OCI-LY7 (cell line): Measurements from ENCODE around the gene RPLP2. TPM values are rescaled to one million over a fixed set of nuclear protein-coding genes. Genes with fewer than 3 reads are reported as not detected.

Experiments
- BruUV-seq: library from RNA; stranded (reverse); fragments of 400-500 nt; replicated peaks from 2 replicates; lab custom pipeline; 2021; lab: Mats Ljungman, UMichigan
- CTCF ChIA-PET: fragments of 300-600 bp; sonication (Branson Sonifier 250); formaldehyde crosslinking; loops from one replicate; lab custom pipeline; 2022; ENCODE audit warnings: antibody characterized with exemption; ENCODE audit not compliant: unreplicated experiment; lab: Charles Lee
- POLR2A ChIA-PET: fragments of 300-600 bp; sonication (Branson Sonifier 250); formaldehyde crosslinking; loops from one replicate; lab custom pipeline; 2022; ENCODE audit warnings: antibody characterized with exemption; lab: Charles Lee
- DNase-seq: peaks from one replicate; pipeline ENCODE4 v3.0.0-alpha.2; 2015; ENCODE audit warnings: low spot score
- H2AFZ ChIP-seq: fragments of 200-600 bp; sonication (generic), shearing (Covaris generic); 2 replicates; pipeline ENCODE4 v1.6.1; 2014; ENCODE audit warnings: mild to moderate bottlenecking, antibody characterized with exemption, low read length, moderate library complexity
- H3K27ac ChIP-seq: fragments of 200-600 bp; sonication (generic); 2 replicates; pipeline ENCODE4 v1.5.1; 2014; ENCODE audit warnings: mixed run types, low read depth, mild to moderate bottlenecking, moderate library complexity, low read length, inconsistent platforms; ENCODE audit not compliant: poor library complexity, severe bottlenecking
- H3K36me3 ChIP-seq: fragments of 200-600 bp; sonication (generic); 2 replicates; pipeline ENCODE4 v1.6.1; 2014; ENCODE audit warnings: mild to moderate bottlenecking, antibody characterized with exemption, low read length, moderate library complexity, mixed read lengths; ENCODE audit not compliant: insufficient read depth
- H3K4me1 ChIP-seq: fragments of 200-600 bp; sonication (generic); 2 replicates; pipeline ENCODE4 v1.5.1; 2014; ENCODE audit warnings: mild to moderate bottlenecking, low read length; ENCODE audit not compliant: insufficient read depth, poor library complexity, severe bottlenecking
- H3K4me2 ChIP-seq: fragments of 200-600 bp; sonication (generic); 2 replicates; pipeline ENCODE4 v1.6.1; 2014; ENCODE audit warnings: mild to moderate bottlenecking, low read length
- H3K4me3 ChIP-seq: fragments of 200-600 bp; sonication (generic); 2 replicates; pipeline ENCODE4 v1.5.1; 2014; ENCODE audit warnings: mild to moderate bottlenecking, low read depth, low read length; ENCODE audit not compliant: poor library complexity, severe bottlenecking
- H3K79me2 ChIP-seq: fragments of 200-600 bp; sonication (generic); 2 replicates; pipeline ENCODE4 v1.6.1; 2016; ENCODE audit warnings: low read depth, mild to moderate bottlenecking, low read length, moderate library complexity, mixed read lengths; ENCODE audit not compliant: insufficient read depth
- H3K9me2 ChIP-seq: fragments of 200-600 bp; sonication (generic); 2 replicates; pipeline ENCODE4 v1.6.1; 2016; ENCODE audit warnings: mild to moderate bottlenecking, low read length, mixed read lengths; ENCODE audit not compliant: insufficient read depth
- H3K9me3 ChIP-seq: fragments of 200-600 bp; sonication (generic); 2 replicates; pipeline ENCODE4 v1.6.1; 2014; ENCODE audit warnings: mild to moderate bottlenecking, mixed run types, low read length, mixed read lengths
- H4K20me1 ChIP-seq: fragments of 200-600 bp; sonication (generic); 2 replicates; pipeline ENCODE4 v1.6.1; 2014; ENCODE audit warnings: mild to moderate bottlenecking, antibody characterized with exemption, low read length, moderate library complexity, mixed read lengths; ENCODE audit not compliant: insufficient read depth
- CTCF ChIP-seq: fragments of 200-600 bp; sonication (generic); conservative IDR thresholded peaks from 2 replicates; pipeline ENCODE4 v1.5.1; 2014; ENCODE audit warnings: mild to moderate bottlenecking, antibody characterized with exemption, low read length, moderate library complexity, mixed read lengths
- EZH2phosphoT487 ChIP-seq: fragments of 200-600 bp; sonication (generic); IDR thresholded peaks from 2 replicates; pipeline ENCODE4 v1.6.1; 2018; ENCODE audit warnings: low read depth, borderline replicate concordance, mild to moderate bottlenecking, mixed run types, antibody characterized with exemption, low read length, moderate library complexity, mixed read lengths
- intact Hi-C: fragments of 100-400 bp; cut with micrococcal nuclease; formaldehyde crosslinking; loops from one replicate; pipeline ENCODE4 v1.10.0; 2022; ENCODE audit not compliant: unreplicated experiment
- total RNA-seq, 2 experiments: library from RNA; depleted of rRNA in 1 of 2; stranded (reverse); fragments of >200 nt in 1 of 2; shearing (Covaris generic) in 1 of 2; gene quantifications; 2 replicates each; pipeline ENCODE4 v1.2.3, GENCODE V29; 2014 to 2022

The RPLP2 gene
- total RNA-seq, 2 experiments from 2014 or later = 1,564 to 3,147 TPM

GRCh38 chr11:830295-831117 is 20.7 kb downstream of the RPLP2 start:
- no peaks in the 10 kb centered on the region for H3K9me2 ChIP-seq
- H3K4me3 ChIP-seq = no peak overlapping the region
- intact Hi-C loops = no loop called here
- CTCF ChIA-PET = no interaction called here
- peak; percentile 48 for DNase-seq
- peaks cover 36% of the 10 kb centered on the region for H3K4me1 ChIP-seq
- H3K36me3 ChIP-seq = no peaks in the 10 kb centered on the region
- BruUV-seq = no TSS peak
- no peak overlapping the region for H2AFZ ChIP-seq
- H3K9me3 ChIP-seq = no peaks in the 10 kb centered on the region
- no peaks in the 10 kb centered on the region for H4K20me1 ChIP-seq
- peak overlapping the region; percentile 68 for H3K4me2 ChIP-seq
- POLR2A ChIA-PET = interaction anchor here (0.9 to 1.0 kb wide), 2 partner anchors 11 to 13 kb away, joined by 3 to 4 read pairs; no protein-coding TSS in a partner anchor
- no peak overlapping the region for H3K27ac ChIP-seq
- no peaks in the 10 kb centered on the region for H3K79me2 ChIP-seq
- TF ChIP-seq EZH2phosphoT487 = 0 out of 2 replicates have a peak, but pooled peaks have one; percentile 34
- TF ChIP-seq CTCF = no peak

- DNase-seq = no peak
- no TSS peak for BruUV-seq
- Histone ChIP-seq H3K9me3 (no peaks in the 10 kb centered on the region), H3K4me3 (no peak overlapping the region), H2AFZ (no peak overlapping the region), H3K27ac (no peak overlapping the region), H3K9me2 (no peaks in the 10 kb centered on the region), H3K79me2 (no peaks in the 10 kb centered on the region), H3K4me1 (peaks cover 36% of the 10 kb centered on the region), H3K36me3 (no peaks in the 10 kb centered on the region), H3K4me2 (no peak overlapping the region), H4K20me1 (no peaks in the 10 kb centered on the region)
- TF ChIP-seq EZH2phosphoT487 (no peak), CTCF (no peak)
- intact Hi-C loops = no loop called here
- ChIA-PET POLR2A (interaction anchor here (0.9 kb wide), 1 partner anchor 12 kb away, joined by 3 read pairs; no protein-coding TSS in a partner anchor), CTCF (no interaction called here)
These were observed 21.5 kb downstream of the RPLP2 start for GRCh38 chr11:831118-831864.
